ENCODE measurements around the gene RNF44. TPM values are rescaled to one million over a fixed set of nuclear protein-coding genes. Genes with fewer than 3 reads are reported as not detected.
"Not testable (repeated sequence)": the region's sequence is repeated elsewhere in the genome, so short reads cannot be mapped to it uniquely, and the experiment has no call there.

Gene RNF44
- total RNA-seq, 1 donor from 2014 or later, result 11.7 TPM

- Histone ChIP-seq H3K4me1 (no peaks in the 10 kb centered on the region), H3K4me2 (no peak overlapping the region), H4K20me1 (ENCODE audit: low read depth) (peaks cover 12% of the 10 kb centered on the region), H3K27ac (no peak overlapping the region), H2AFZ (replicated peaks) (no peak overlapping the region), H3K9me3 (ENCODE audit: low read depth) (no peaks in the 10 kb centered on the region), H3K27me3 (no peaks in the 10 kb centered on the region), H3K4me3 (no peak overlapping the region), H3F3A (ENCODE audit: low read depth) (no peaks in the 10 kb centered on the region), H3K9ac (no peak overlapping the region), H3K79me2 (ENCODE audit: low read depth) (no peaks in the 10 kb centered on the region), H3K36me3 (peaks cover 22% of the 10 kb centered on the region)
- no peaks in the 10 kb centered on the region for H3K4me1 Mint-ChIP-seq
- H3K9me3 Mint-ChIP-seq, result no peaks in the 10 kb centered on the region
- no peak for TF ChIP-seq EZH2 (IDR thresholded peaks at IDR 0.05)
- TF ChIP-seq, protein P1, sequence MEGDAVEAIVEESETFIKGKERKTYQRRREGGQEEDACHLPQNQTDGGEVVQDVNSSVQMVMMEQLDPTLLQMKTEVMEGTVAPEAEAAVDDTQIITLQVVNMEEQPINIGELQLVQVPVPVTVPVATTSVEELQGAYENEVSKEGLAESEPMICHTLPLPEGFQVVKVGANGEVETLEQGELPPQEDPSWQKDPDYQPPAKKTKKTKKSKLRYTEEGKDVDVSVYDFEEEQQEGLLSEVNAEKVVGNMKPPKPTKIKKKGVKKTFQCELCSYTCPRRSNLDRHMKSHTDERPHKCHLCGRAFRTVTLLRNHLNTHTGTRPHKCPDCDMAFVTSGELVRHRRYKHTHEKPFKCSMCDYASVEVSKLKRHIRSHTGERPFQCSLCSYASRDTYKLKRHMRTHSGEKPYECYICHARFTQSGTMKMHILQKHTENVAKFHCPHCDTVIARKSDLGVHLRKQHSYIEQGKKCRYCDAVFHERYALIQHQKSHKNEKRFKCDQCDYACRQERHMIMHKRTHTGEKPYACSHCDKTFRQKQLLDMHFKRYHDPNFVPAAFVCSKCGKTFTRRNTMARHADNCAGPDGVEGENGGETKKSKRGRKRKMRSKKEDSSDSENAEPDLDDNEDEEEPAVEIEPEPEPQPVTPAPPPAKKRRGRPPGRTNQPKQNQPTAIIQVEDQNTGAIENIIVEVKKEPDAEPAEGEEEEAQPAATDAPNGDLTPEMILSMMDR (IDR thresholded peaks at IDR 0.05), result no peak
- DNase-seq (ENCODE audit: low spot score), result no peak
- no peak overlapping the region for H3K27ac Mint-ChIP-seq
- no peak overlapping the region for H3K4me3 Mint-ChIP-seq
- H3K27me3 Mint-ChIP-seq (ENCODE audit: insufficient read depth, low read depth), result peaks cover 3% of the 10 kb centered on the region
- peaks cover 40% of the 10 kb centered on the region for H3K36me3 Mint-ChIP-seq
These were observed 46.1 kb downstream of the RNF44 start for GRCh38 chr5:176491101-176491502.

DNA sequence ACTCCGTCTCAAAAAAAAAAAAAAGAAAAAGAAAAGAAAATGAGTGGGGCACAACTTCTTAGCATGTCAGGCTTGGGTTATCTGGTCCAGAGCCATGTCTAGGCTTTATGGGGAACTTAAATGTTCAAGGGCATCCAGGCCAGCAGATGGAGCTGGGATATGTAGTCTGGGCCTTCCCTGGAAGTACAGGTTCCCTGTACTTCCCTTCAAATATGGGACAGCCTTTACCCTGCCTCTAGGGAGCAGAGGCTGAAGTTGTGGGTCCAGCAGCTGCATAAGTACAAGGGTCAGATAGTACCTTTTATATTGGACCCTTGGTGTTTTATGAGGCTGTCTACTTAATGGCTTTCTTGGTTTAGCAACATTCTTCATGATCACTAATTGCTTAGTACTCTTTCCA lies 46.9 kb downstream of the RNF44 start:
- TF ChIP-seq EZH2 (IDR thresholded peaks at IDR 0.05) (no peak), EZH2phosphoT487 (IDR thresholded peaks at IDR 0.05) (no peak)
- TF ChIP-seq, protein P1 (IDR thresholded peaks at IDR 0.05), result no peak
- DNase-seq (ENCODE audit: low spot score), result no peak
- no peaks in the 10 kb centered on the region for H3K4me1 Mint-ChIP-seq
- Histone ChIP-seq H3K36me3 (peaks cover 22% of the 10 kb centered on the region), H3K9ac (no peak overlapping the region), H3F3A (ENCODE audit: low read depth) (no peaks in the 10 kb centered on the region), H3K4me2 (no peak overlapping the region), H3K79me2 (ENCODE audit: low read depth) (no peaks in the 10 kb centered on the region), H2AFZ (replicated peaks) (no peak overlapping the region), H3K27ac (no peak overlapping the region), H3K9me3 (ENCODE audit: low read depth) (no peaks in the 10 kb centered on the region), H4K20me1 (ENCODE audit: low read depth) (peaks cover 12% of the 10 kb centered on the region), H3K27me3 (no peaks in the 10 kb centered on the region), H3K4me3 (no peak overlapping the region), H3K4me1 (no peaks in the 10 kb centered on the region)
- H3K27me3 Mint-ChIP-seq (ENCODE audit: insufficient read depth, low read depth), result peaks cover 2% of the 10 kb centered on the region
- no peak overlapping the region for H3K4me3 Mint-ChIP-seq
- no peak overlapping the region for H3K27ac Mint-ChIP-seq
- no peaks in the 10 kb centered on the region for H3K9me3 Mint-ChIP-seq
- peaks cover 38% of the 10 kb centered on the region for H3K36me3 Mint-ChIP-seq

- peaks cover 21% of the 10 kb centered on the region for H4K20me1 ChIP-seq (ENCODE audit: low read depth)
- no peaks in the 10 kb centered on the region for H3K79me2 ChIP-seq (ENCODE audit: low read depth)
- Mint-ChIP-seq H3K27ac (no peak overlapping the region), H3K27me3 (ENCODE audit: insufficient read depth, low read depth) (peaks cover 2% of the 10 kb centered on the region), H3K36me3 (peaks cover 37% of the 10 kb centered on the region), H3K4me3 (no peak overlapping the region), H3K4me1 (no peaks in the 10 kb centered on the region), H3K9me3 (no peaks in the 10 kb centered on the region)
- H3K36me3 ChIP-seq, result peaks cover 17% of the 10 kb centered on the region
- H3K9ac ChIP-seq, result no peak overlapping the region
- no peaks in the 10 kb centered on the region for H3K4me1 ChIP-seq
- H2AFZ ChIP-seq (replicated peaks), result no peak overlapping the region
- no peak for DNase-seq (ENCODE audit: low spot score)
- H3K27me3 ChIP-seq, result no peaks in the 10 kb centered on the region
- no peak overlapping the region for H3K4me2 ChIP-seq
- TF ChIP-seq, protein P1 (IDR thresholded peaks at IDR 0.05), result no peak
- TF ChIP-seq EZH2phosphoT487 (IDR thresholded peaks at IDR 0.05) (no peak), EZH2 (IDR thresholded peaks at IDR 0.05) (no peak)
- H3K4me3 ChIP-seq, result no peak overlapping the region
- no peak overlapping the region for H3K27ac ChIP-seq
- H3F3A ChIP-seq (ENCODE audit: low read depth), result no peaks in the 10 kb centered on the region
- H3K9me3 ChIP-seq (ENCODE audit: low read depth), result no peaks in the 10 kb centered on the region
These were observed 48.1 kb downstream of the RNF44 start for GRCh38 chr5:176489077-176489476.

DNA sequence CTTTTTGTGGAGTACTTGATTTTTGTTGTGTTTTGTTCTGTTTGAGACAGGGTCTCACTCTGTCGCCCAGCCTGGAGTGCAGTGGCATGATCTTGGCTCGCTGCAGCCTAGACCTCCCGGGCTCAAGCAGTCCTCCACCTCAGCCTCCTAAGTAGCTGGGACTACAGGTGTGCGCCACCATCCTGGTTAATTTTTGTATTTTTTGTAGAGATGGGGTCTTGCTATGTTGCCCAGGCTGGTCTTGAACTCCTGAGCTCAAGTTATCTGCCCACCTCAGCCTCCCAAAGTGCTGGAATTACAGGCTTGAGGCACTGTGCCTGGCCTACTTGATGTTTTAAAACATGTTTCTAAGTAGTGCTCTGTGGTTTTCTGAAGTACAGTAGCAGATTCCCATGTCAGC lies 50.0 kb downstream of the RNF44 start:
- not testable (repeated sequence) for H3K27me3 Mint-ChIP-seq (ENCODE audit: insufficient read depth, low read depth); H3F3A ChIP-seq (ENCODE audit: low read depth); H3K4me3 Mint-ChIP-seq; H3K27me3 ChIP-seq; H3K9ac ChIP-seq; DNase-seq (ENCODE audit: low spot score); H3K4me1 ChIP-seq; H3K9me3 ChIP-seq (ENCODE audit: low read depth); H3K79me2 ChIP-seq (ENCODE audit: low read depth); H3K27ac ChIP-seq; H3K9me3 Mint-ChIP-seq; H3K4me2 ChIP-seq; H3K4me1 Mint-ChIP-seq; H3K4me3 ChIP-seq; H2AFZ ChIP-seq (replicated peaks); H3K27ac Mint-ChIP-seq
- Histone ChIP-seq H4K20me1 (ENCODE audit: low read depth) (peaks cover 26% of the 10 kb centered on the region), H3K36me3 (peaks cover 10% of the 10 kb centered on the region)
- H3K36me3 Mint-ChIP-seq, result peaks cover 29% of the 10 kb centered on the region

Measured in neural progenitor cell (in vitro differentiated cells).